Measurements from ENCODE around the gene POU4F2. TPM values are rescaled to one million over a fixed set of nuclear protein-coding genes. Genes with fewer than 3 reads are reported as not detected.

POU4F2 gene
- total RNA-seq, 4 donors from 2014 or later, result not detected

DNA sequence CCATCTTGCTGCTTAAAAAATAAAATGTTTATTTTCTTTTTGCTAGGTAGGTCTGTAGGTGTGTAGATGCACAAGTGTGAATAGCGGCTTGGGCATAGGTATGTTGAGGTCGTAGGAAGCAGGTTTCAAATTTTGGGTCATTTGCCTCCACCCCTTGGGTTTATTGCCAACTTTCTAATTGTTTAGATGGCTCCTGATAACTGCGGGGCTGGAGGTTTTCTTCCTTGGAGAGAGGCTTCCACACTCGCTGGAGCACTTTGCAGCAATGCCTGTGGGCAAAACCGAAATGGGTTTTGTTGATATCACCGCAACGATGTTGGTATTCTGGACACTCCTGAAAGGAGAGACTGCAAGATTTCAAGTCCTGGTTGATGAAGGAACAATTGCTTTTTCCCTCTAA is 3.9 kb upstream of the POU4F2 start:
- WGBS, 2 donors, result 0 to 5% methylated on average over 7 of the region's 7 CpGs
- intact Hi-C loops (cut with DNase I), result no loop called here
- TF ChIP-seq CTCF (IDR thresholded peaks at IDR 0.05), result no peak
- no peak for TF ChIP-seq POLR2A (IDR thresholded peaks at IDR 0.05)
- H3K9me3 ChIP-seq, result no peaks in the 10 kb centered on the region
- H3K27me3 ChIP-seq, result peaks cover 15% of the 10 kb centered on the region
- H3K4me1 ChIP-seq, result peaks cover 7 to 16% of the 10 kb centered on the region in 2 donors
- H3K36me3 ChIP-seq, result no peaks in the 10 kb centered on the region
- no peak overlapping the region for H3K27ac ChIP-seq
- no peak for DNase-seq
- no peak overlapping the region for H3K4me3 ChIP-seq (replicated peaks in 1 of 3)

GRCh38 chr4:146637621-146638332 is 916 bp upstream of the POU4F2 start:
- H3K27me3 ChIP-seq, result peaks cover 22% of the 10 kb centered on the region
- no peak for DNase-seq
- no peak for TF ChIP-seq CTCF (IDR thresholded peaks at IDR 0.05)
- TF ChIP-seq POLR2A (IDR thresholded peaks at IDR 0.05), result no peak

GRCh38 chr4:146638333-146638785 is 334 bp upstream of the POU4F2 start:
- no peak overlapping the region for H3K4me3 ChIP-seq (replicated peaks in 1 of 3)
- WGBS, 2 donors, result 1 to 2% methylated on average over 29 to 31 of the region's 34 CpGs
- no peak for DNase-seq
- no peaks in the 10 kb centered on the region for H3K9me3 ChIP-seq
- TF ChIP-seq POLR2A (IDR thresholded peaks at IDR 0.05) (no peak), CTCF (IDR thresholded peaks at IDR 0.05) (no peak)
- intact Hi-C loops (cut with DNase I), result no loop called here
- no peaks in the 10 kb centered on the region for H3K36me3 ChIP-seq
- peaks cover 7 to 16% of the 10 kb centered on the region in 2 donors for H3K4me1 ChIP-seq
- no peak overlapping the region for H3K27ac ChIP-seq
- peaks cover 22% of the 10 kb centered on the region for H3K27me3 ChIP-seq

More at GRCh38 chr4:146637621-146638332, 916 bp upstream of the POU4F2 start:
- Histone ChIP-seq H3K27ac (no peak overlapping the region), H3K4me3 (replicated peaks in 1 of 3) (no peak overlapping the region), H3K36me3 (no peaks in the 10 kb centered on the region), H3K9me3 (no peaks in the 10 kb centered on the region), H3K4me1 (peaks cover 7 to 16% of the 10 kb centered on the region in 2 donors)
- intact Hi-C loops (cut with DNase I), result no loop called here
- 2 to 4% methylated on average over 16 to 32 of the region's 35 CpGs for WGBS, 2 donors

DNA sequence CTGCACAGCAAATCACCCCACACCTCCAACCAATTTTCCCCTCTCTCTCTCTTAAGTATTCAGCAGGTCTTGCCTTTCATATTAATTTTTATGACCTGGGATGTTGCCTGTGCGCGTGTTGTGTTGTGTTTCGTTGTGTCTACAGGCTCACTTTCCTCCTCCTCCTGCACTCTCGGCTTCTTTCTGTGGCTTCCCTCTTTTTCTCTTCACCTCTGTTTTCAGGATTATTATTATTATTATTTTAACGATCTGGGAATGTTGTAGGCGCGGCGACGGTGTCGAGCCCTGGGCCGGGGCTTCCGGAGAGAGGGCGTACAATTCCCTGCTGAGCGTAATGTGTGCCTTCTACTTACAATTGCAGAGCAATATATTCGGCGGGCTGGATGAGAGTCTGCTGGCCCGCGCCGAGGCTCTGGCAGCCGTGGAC is 826 bp downstream of the POU4F2 start:
- Histone ChIP-seq H3K27ac (no peak overlapping the region), H3K4me1 (peaks cover 7 to 16% of the 10 kb centered on the region in 2 donors), H3K27me3 (peaks cover 22% of the 10 kb centered on the region), H3K4me3 (replicated peaks in 1 of 3) (no peak overlapping the region), H3K36me3 (no peaks in the 10 kb centered on the region), H3K9me3 (no peaks in the 10 kb centered on the region)
- 3 to 4% methylated on average over 20 of the region's 20 CpGs for WGBS, 2 donors
- intact Hi-C loops (cut with DNase I), result no loop called here
- DNase-seq, result no peak
- TF ChIP-seq CTCF (IDR thresholded peaks at IDR 0.05) (no peak), POLR2A (IDR thresholded peaks at IDR 0.05) (no peak)

- peaks cover 22% of the 10 kb centered on the region for H3K27me3 ChIP-seq
- no peak overlapping the region for H3K4me3 ChIP-seq (replicated peaks in 1 of 3)
- 6% methylated on average over 13 to 22 of the region's 46 CpGs for WGBS, 2 donors
- H3K4me1 ChIP-seq, result peaks cover 7 to 16% of the 10 kb centered on the region in 2 donors
- intact Hi-C loops (cut with DNase I), result no loop called here
- no peaks in the 10 kb centered on the region for H3K36me3 ChIP-seq
- H3K9me3 ChIP-seq, result no peaks in the 10 kb centered on the region
- H3K27ac ChIP-seq, result no peak overlapping the region
- no peak for TF ChIP-seq POLR2A (IDR thresholded peaks at IDR 0.05)
- no peak for TF ChIP-seq CTCF (IDR thresholded peaks at IDR 0.05)
- DNase-seq, result no peak
Observed at GRCh38 chr4:146640021-146640464, 1.4 kb downstream of the POU4F2 start.
